ENCODE measurements around the gene APCS.

- TF ChIP-seq, protein P1, sequence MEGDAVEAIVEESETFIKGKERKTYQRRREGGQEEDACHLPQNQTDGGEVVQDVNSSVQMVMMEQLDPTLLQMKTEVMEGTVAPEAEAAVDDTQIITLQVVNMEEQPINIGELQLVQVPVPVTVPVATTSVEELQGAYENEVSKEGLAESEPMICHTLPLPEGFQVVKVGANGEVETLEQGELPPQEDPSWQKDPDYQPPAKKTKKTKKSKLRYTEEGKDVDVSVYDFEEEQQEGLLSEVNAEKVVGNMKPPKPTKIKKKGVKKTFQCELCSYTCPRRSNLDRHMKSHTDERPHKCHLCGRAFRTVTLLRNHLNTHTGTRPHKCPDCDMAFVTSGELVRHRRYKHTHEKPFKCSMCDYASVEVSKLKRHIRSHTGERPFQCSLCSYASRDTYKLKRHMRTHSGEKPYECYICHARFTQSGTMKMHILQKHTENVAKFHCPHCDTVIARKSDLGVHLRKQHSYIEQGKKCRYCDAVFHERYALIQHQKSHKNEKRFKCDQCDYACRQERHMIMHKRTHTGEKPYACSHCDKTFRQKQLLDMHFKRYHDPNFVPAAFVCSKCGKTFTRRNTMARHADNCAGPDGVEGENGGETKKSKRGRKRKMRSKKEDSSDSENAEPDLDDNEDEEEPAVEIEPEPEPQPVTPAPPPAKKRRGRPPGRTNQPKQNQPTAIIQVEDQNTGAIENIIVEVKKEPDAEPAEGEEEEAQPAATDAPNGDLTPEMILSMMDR (conservative IDR thresholded peaks at IDR 0.05 in 1 of 2, IDR thresholded peaks at IDR 0.05 in 1 of 2; ENCODE audit: extremely low read depth in 1 of 2, insufficient read depth in 1 of 2, low read depth in 1 of 2, low read length in 2 of 2): no peak
- no peak for TF ChIP-seq EZH2 (IDR thresholded peaks at IDR 0.05; ENCODE audit: borderline replicate concordance, low read length)
Measured at GRCh38 chr1:159556931-159557369, 30.7 kb upstream of the APCS start.

Data from mammary epithelial cell (primary cell).